ENCODE results near the gene CARD16. TPM values are rescaled to one million over a fixed set of nuclear protein-coding genes. Genes with fewer than 3 reads are reported as not detected.

CARD16 gene
- total RNA-seq, 1 experiment from 2014 or later = 14.4 TPM

GRCh38 chr11:105049481-105049880 lies 4.3 kb upstream of the CARD16 start:
- POLR2A ChIA-PET = no interaction called here
- Mint-ChIP-seq H3K36me3 (ENCODE audit: insufficient read depth, unreplicated experiment) (no peaks in the 10 kb centered on the region), H3K9me3 (ENCODE audit: unreplicated experiment) (no peaks in the 10 kb centered on the region), H3K4me1 (ENCODE audit: insufficient read depth, unreplicated experiment) (peaks cover 39% of the 10 kb centered on the region), H3K27ac (ENCODE audit: low read depth, unreplicated experiment) (no peak overlapping the region), H3K4me3 (ENCODE audit: unreplicated experiment) (no peak overlapping the region), H3K27me3 (ENCODE audit: insufficient read depth, unreplicated experiment) (no peaks in the 10 kb centered on the region)
- DNase-seq (ENCODE audit: unreplicated experiment) = no peak
- BruUV-seq (replicated peaks) = no TSS peak
- CTCF ChIA-PET = no interaction called here
- TF ChIP-seq, protein P1, sequence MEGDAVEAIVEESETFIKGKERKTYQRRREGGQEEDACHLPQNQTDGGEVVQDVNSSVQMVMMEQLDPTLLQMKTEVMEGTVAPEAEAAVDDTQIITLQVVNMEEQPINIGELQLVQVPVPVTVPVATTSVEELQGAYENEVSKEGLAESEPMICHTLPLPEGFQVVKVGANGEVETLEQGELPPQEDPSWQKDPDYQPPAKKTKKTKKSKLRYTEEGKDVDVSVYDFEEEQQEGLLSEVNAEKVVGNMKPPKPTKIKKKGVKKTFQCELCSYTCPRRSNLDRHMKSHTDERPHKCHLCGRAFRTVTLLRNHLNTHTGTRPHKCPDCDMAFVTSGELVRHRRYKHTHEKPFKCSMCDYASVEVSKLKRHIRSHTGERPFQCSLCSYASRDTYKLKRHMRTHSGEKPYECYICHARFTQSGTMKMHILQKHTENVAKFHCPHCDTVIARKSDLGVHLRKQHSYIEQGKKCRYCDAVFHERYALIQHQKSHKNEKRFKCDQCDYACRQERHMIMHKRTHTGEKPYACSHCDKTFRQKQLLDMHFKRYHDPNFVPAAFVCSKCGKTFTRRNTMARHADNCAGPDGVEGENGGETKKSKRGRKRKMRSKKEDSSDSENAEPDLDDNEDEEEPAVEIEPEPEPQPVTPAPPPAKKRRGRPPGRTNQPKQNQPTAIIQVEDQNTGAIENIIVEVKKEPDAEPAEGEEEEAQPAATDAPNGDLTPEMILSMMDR (IDR thresholded peaks at IDR 0.05; ENCODE audit: unreplicated experiment) = no peak
- intact Hi-C loops (cut with micrococcal nuclease) = loop anchor here (10.0 kb wide), 1 partner anchor 85 kb away; the partner anchor contains the start of gene CARD18

DNA sequence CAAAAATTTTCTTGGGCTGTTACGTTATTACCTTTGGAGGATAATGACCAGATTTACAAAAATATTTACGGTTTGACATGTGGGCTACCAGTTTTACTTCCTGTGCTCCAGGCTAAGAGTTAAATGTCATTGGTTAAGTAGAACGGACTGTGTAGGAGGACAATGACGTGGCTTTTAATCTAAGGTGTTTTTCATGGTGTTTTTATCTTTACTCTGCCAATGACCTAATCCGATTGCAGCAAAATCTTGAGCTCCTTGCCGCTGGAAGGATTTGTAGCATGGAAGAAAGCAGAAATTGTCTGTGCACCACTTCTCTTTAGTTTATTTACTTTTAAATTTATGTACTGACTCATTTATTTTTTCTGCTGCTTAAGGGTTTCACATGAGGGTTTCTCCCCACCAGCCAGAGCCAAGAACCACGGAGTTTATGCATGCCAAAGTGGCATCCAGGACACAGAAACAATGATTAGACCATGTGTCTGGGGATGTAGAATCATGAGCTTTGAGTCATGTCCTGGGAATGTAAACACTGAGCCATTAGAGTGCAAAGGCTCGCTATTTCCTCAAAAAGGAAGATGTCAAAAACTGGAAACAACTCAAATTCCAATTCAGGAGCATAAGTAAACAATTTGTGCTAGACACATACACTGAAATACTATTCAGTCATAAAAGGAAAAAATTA lies 1.9 kb upstream of the CARD16 start:
- Mint-ChIP-seq H3K4me3 (ENCODE audit: unreplicated experiment) (peak overlapping the region; percentile 48), H3K4me1 (ENCODE audit: insufficient read depth, unreplicated experiment) (peaks cover 58% of the 10 kb centered on the region), H3K27ac (ENCODE audit: low read depth, unreplicated experiment) (peak overlapping the region; percentile 93), H3K9me3 (ENCODE audit: unreplicated experiment) (no peaks in the 10 kb centered on the region), H3K36me3 (ENCODE audit: insufficient read depth, unreplicated experiment) (peaks cover 7% of the 10 kb centered on the region), H3K27me3 (ENCODE audit: insufficient read depth, unreplicated experiment) (no peaks in the 10 kb centered on the region)
- BruUV-seq (replicated peaks) = no TSS peak
- intact Hi-C loops (cut with micrococcal nuclease) = loop anchor here (2.0 to 10.0 kb wide), 2 partner anchors 78 to 88 kb away; partner anchors contain the start of genes CARD18 and CASP4
- POLR2A ChIA-PET = interaction anchor here (0.5 to 2.1 kb wide), 14 partner anchors 12 to 1030 kb away, joined by 3 to 7 read pairs (median 4); partner anchors contain the start of genes AASDHPPT and KBTBD3
- CTCF ChIA-PET = interaction anchor here (0.6 to 1.2 kb wide), 2 partner anchors 10 to 499 kb away, joined by 3 to 4 read pairs; no protein-coding TSS in a partner anchor
- TF ChIP-seq, protein P1 (IDR thresholded peaks at IDR 0.05; ENCODE audit: unreplicated experiment) = no peak
- peak; percentile 95 for DNase-seq (ENCODE audit: unreplicated experiment)

DNA sequence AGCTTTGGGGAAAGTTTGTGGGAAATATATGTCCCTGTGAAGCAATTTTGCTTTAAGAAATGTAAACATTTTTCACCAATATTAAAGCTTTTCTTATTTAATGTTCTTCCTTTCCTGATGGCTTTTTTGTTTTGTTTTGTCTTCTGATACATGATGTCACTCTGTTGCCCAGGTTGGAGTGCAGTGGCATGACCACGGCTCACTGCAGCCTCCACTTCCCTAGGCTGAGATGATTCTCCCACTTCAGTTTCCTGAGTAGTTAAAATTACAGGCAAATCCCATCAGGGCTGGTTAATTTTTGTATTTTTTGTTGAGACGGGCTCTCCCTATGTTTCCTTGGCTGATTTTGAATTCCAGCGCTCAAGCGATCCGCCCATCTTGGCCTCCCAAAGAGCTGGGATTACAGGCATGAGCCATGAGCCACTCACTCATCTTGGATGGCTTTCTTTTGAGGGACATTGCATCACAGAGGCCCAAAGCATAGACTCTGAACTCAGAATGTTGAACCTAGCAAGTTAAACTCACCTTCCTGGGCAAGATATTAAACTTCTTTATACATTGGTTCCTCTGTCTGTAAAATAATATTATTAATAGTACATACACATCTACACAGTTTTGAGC lies 651 bp upstream of the CARD16 start:
- no TSS peak for BruUV-seq (replicated peaks)
- TF ChIP-seq, protein P1 (IDR thresholded peaks at IDR 0.05; ENCODE audit: unreplicated experiment) = no peak
- CTCF ChIA-PET = interaction anchor here (0.7 to 0.9 kb wide), 2 partner anchors 15 to 63 kb away, joined by 3 read pairs; no protein-coding TSS in a partner anchor
- POLR2A ChIA-PET = interaction anchor here (0.6 to 1.8 kb wide), 5 partner anchors 11 to 362 kb away, joined by 3 to 5 read pairs (median 5); partner anchors contain the start of genes CASP1 and CASP4
- peak overlapping the region; percentile 78 for H3K4me3 Mint-ChIP-seq (ENCODE audit: unreplicated experiment)
- DNase-seq (ENCODE audit: unreplicated experiment) = peak; percentile 39
- H3K4me1 Mint-ChIP-seq (ENCODE audit: insufficient read depth, unreplicated experiment) = peaks cover 64% of the 10 kb centered on the region
- no peaks in the 10 kb centered on the region for H3K27me3 Mint-ChIP-seq (ENCODE audit: insufficient read depth, unreplicated experiment)
- no peaks in the 10 kb centered on the region for H3K9me3 Mint-ChIP-seq (ENCODE audit: unreplicated experiment)
- peaks cover 7% of the 10 kb centered on the region for H3K36me3 Mint-ChIP-seq (ENCODE audit: insufficient read depth, unreplicated experiment)
- H3K27ac Mint-ChIP-seq (ENCODE audit: low read depth, unreplicated experiment) = peak overlapping the region; percentile 93
- intact Hi-C loops (cut with micrococcal nuclease) = loop anchor here (2.0 to 10.0 kb wide), 2 partner anchors 77 to 89 kb away; partner anchors contain the start of genes CARD18 and CASP4

- DNase-seq (ENCODE audit: unreplicated experiment) = no peak
- POLR2A ChIA-PET = interaction anchor here (1.2 kb wide), 1 partner anchor 74 kb away, joined by 4 read pairs; the partner anchor contains the start of gene CASP4
- H3K9me3 Mint-ChIP-seq (ENCODE audit: unreplicated experiment) = no peaks in the 10 kb centered on the region
- no peaks in the 10 kb centered on the region for H3K27me3 Mint-ChIP-seq (ENCODE audit: insufficient read depth, unreplicated experiment)
- peaks cover 7% of the 10 kb centered on the region for H3K36me3 Mint-ChIP-seq (ENCODE audit: insufficient read depth, unreplicated experiment)
- H3K4me3 Mint-ChIP-seq (ENCODE audit: unreplicated experiment) = no peak overlapping the region
- BruUV-seq (replicated peaks) = no TSS peak
- TF ChIP-seq, protein P1 (IDR thresholded peaks at IDR 0.05; ENCODE audit: unreplicated experiment) = no peak
- peaks cover 52% of the 10 kb centered on the region for H3K4me1 Mint-ChIP-seq (ENCODE audit: insufficient read depth, unreplicated experiment)
- no peak overlapping the region for H3K27ac Mint-ChIP-seq (ENCODE audit: low read depth, unreplicated experiment)
- CTCF ChIA-PET = no interaction called here
- intact Hi-C loops (cut with micrococcal nuclease) = loop anchor here (10.0 kb wide), 1 partner anchor 93 kb away; the partner anchor contains the start of gene CARD18
These were observed 3.0 kb downstream of the CARD16 start for GRCh38 chr11:105042178-105042577.
